NCI-H524 treated with DMSO at 0.1 percent for 48 hours (cell line): ENCODE results near the gene NAIF1.

Experiments used
- DNase-seq: peaks from one replicate; lab custom pipeline; 2025; lab: John Stamatoyannopoulos, UW

The NAIF1 gene

GRCh38 chr9:128102196-128102595 is 35.1 kb upstream of the NAIF1 start:
- DNase-seq = no peak

- no peak for DNase-seq
Observed at GRCh38 chr9:128101690-128102089, 34.6 kb upstream of the NAIF1 start.

- no peak for DNase-seq
Observed at GRCh38 chr9:128101231-128101661, 34.1 kb upstream of the NAIF1 start.

DNA sequence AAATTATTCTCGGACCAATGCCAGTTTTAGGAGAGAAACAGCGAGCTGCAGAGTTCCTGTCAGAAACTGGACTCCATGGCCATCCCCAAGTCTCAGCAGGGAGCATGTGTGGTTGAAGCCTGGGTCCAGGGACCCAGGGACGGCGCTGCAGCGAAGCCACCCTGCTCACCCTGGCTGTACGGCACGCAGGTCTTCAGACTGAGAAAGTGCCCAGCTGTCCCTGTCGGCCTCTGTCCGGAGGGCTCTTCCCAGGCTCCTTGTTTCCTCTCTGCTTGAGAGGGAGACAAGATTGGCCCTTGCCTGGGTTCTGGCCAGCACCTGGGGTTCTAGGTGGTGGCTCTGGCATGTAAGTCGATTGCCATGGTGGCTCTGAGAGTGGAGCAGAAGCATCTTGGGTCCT is 33.5 kb upstream of the NAIF1 start:
- no peak for DNase-seq

DNA sequence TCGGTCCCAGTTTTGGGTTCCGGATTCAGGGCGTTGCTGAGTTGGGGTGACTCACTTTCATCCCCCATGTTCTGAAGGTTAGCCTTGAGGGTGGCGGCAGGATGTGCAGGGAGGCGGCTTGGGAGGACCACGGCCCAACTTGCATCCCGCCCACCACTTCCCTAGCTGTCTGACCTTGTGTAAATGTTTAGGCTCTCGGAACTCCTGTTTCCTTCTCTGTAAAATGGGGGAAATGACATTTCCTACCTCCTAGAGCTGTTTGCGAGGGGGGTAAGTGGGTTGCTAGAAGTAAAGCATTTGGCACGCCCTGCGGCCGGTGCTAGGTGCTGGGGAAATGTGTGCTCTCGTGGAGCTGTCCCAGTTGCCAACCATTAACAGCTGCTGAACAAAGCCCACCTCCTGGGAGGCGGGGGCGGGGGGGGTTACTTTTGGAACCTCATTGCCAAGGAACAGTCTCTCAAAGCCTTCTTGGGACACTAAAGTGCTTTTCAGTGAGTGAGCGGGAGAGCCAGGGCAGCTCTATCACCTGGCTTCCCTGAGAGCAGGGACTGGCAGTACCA is 32.9 kb upstream of the NAIF1 start:
- no peak for DNase-seq

GRCh38 chr9:128099231-128099931 is 32.3 kb upstream of the NAIF1 start:
- no peak for DNase-seq

- peak; percentile 93 for DNase-seq
Observed at GRCh38 chr9:128098297-128099230, 31.4 kb upstream of the NAIF1 start.

- DNase-seq = no peak
Observed at GRCh38 chr9:128097543-128098296, 30.6 kb upstream of the NAIF1 start.

- no peak for DNase-seq
Observed at GRCh38 chr9:128096616-128097536, 29.8 kb upstream of the NAIF1 start.

DNA sequence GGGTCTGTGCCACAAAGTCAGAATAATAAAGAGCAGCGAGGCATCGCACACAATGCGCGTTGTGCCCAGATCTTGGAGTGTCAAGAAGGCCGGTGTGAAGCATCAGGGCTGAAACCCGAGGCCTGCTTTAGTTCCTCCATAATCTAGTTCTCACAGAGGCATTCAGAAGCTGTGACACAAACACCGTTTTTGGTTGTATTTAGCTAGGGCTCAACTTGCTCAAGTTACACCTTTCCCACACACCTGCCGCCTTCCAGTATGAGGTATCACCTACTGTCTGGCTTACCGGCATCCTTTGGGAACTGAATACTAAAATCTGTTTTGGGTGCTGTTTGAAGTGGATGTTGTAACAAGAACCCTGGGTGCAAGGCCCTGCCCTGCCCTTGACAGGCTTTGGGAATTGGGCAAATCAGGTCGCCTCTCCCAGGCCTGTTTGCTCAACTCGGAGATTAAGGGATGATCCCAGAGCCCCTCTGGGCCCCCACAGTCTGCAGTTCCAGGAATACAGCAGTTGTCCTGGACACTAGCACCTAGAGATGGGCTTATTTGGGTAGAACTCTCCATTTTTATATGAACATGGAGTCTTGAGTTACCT is 27.9 kb upstream of the NAIF1 start:
- DNase-seq = no peak

GRCh38 chr9:128094166-128094949 is 27.2 kb upstream of the NAIF1 start:
- DNase-seq = peak; percentile 40

DNA sequence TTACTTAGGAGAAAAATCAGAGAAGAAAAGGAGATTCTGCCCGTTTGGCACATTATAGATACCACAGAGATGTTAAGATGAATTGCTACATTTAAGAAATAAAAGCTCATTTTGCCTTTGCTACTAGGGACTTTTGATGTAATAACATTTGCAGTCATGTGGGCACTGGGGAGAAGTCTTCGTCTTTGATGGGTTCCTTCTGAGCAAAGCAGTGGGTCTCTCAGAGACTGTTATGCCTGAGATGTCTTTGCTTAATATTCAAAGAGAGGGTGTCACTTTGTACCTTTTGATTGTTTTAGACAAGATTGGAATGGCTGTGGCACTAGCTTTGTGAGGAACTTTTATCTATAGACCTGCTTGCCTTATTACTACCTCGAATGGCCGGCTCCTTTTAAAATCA is 25.9 kb upstream of the NAIF1 start:
- no peak for DNase-seq

DNA sequence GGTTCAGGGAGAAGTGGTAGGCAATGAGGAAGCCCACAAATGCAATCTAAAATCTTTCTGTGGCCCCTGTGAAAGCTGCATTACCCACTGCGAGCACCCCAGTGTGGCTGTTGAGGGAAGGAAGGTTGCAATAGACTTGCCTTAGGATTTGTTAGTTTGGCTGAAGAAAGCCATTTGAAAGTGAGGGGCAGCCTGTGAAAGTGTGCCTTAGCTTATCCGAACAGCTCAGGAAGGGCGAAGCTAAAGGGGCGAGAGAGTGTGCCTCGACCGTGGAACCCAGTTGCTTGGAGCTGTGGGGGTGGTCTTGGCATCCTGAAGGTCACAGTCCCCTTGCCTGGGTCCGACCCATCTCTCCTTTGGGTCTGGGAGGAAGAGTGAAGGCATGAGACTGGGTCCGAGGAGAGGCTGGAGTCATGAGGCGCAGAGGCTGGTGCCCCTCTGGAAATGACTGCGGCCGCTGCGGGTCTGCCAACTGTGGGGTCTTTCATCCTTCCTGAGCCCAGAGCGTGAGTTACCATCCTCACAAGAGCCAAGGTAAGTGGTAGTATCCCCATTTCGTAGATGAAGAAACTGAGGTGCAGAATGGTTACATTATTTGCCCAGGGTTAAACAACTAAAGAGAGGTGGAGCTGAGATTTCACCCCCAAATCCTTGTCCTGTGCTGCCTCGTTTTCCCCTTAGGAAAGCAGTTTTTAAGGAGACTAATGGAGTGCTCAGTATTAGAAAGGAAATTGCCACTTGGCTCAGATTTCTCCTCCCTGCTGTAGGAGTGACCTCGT is 25.3 kb upstream of the NAIF1 start:
- DNase-seq = no peak

- DNase-seq = no peak
Observed at GRCh38 chr9:128091571-128091970, 24.5 kb upstream of the NAIF1 start.

DNA sequence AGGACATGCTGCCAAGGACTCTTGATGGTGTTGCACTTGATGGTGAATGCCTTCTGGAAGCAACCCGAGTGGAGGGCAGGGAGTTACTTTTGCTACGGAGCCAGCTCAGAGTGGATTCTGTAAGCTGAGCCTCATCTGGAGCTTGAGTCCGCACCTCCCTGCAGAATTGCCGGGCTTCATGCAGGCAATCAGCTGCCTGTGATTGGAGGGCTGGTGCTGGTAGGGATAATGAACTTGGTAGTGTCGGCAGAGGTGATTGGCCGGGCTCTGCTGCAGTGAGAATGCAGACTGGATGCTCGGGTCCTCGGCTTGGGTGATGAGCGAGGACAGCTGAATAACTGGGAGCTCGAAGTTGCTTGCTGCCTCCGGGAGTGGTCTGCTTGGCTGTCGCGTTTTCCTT is 24.0 kb upstream of the NAIF1 start:
- peak; percentile 58 for DNase-seq

- DNase-seq = no peak
Observed at GRCh38 chr9:128089299-128089698, 22.2 kb upstream of the NAIF1 start.

DNA sequence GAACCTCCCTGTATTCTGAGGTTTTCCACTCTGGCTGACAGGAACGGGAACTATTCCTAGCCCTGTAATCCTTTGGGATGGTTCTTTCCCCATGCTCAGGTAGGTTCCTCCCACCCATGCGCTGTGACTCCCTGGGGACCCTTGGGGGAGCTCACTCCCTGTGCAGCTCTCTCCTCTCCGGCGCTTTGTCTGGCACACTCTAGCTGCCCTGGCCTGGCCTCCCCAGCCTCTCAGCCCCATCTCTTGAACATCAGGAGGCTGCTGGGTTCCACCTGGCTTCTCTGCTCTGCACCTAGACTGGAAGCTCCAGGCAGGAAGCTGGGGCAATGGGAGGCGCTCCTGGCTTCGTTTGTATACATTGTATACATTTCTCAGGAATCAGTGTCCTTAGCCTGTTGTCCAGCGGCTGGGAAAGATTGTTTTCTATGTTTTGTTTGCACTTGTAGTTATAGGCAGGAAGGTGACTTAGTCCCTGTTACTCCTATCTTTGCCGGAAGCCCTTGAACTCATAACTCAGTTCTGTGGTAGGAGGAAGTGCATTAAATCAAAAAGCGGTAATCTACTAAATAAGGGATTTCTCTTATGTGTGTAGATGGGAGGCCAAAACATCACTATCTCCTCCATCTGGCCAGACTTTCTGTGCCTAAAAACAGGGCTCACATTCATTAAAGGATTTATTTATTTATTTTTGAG is 21.3 kb upstream of the NAIF1 start:
- DNase-seq = no peak

DNA sequence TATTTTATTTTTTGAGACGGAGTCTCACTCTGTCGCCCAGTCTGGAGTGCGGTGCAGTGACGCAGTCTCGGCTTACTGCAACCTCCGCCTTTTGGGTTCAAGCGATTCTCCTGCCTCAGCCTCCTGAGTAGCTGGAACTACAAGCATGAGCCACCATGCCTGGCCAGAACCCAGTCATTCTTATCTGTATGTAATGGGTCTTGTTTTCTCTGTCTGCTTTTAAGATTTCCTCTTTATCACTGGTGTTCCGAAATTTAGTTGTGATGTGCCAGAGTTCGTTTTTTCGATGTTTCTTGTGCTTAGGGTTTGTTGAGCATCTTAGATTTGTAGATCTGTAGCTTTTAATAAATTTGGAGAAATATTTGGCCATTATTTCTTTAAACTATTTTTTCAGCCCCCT is 20.1 kb upstream of the NAIF1 start:
- no peak for DNase-seq
